ENCODE results near the gene AJAP1. TPM values are rescaled to one million over a fixed set of nuclear protein-coding genes. Genes with fewer than 3 reads are reported as not detected.

The AJAP1 gene
- total RNA-seq, 5 donors from 2014 or later (not counting 1 experiment from before 2014, with no cell fraction given), result 0.44 to 4.4 (median 0.61) TPM

DNA sequence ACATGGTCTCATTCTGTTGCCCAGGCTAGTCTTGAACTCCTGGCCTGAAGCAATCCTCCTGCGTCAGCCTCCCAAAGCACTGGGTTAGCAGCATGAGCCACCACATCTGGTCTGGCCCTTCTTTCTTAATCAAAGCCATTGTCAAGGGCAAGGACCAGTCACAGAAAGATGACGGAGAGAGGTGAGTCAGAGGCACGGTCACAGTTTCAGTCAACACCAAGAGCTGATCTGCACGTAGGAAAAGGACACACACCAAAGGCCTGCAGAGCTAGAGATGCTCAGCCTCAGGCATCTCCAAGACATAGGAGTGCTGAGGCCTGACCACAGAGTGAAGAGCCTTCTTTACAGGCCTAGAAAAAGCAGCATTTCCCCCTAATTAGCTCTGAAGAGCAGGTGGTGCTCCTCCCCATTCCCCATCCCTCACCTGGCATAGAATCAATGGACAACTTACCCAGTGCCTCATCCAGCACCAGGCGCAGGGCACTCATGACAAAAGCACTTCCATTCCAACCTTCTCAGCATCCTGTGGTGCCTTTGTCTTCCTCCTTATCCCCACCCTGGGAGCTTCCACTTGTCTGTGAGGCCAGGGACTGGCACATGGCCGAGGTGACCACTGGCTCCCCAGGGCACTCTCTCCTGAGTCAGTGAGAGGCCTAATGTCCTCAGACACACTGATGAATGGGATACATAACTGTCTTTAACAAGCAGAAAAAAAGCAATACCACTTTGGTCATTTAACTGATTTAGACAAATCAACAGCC is 139.8 kb downstream of the AJAP1 start:
- Histone ChIP-seq H3K36me3 (ENCODE audit: control insufficient read depth in 2 of 2, extremely low read depth in 1 of 2, insufficient read depth in 1 of 2, low read length in 1 of 2) (no peaks in the 10 kb centered on the region), H3K27ac (ENCODE audit: low read length) (no peak overlapping the region), H3K4me3 (ENCODE audit: control insufficient read depth in 1 of 2, extremely low read depth in 1 of 2, low read length in 1 of 2) (no peak overlapping the region), H3K4me1 (ENCODE audit: control insufficient read depth in 1 of 2, extremely low read depth in 1 of 2, insufficient read depth in 2 of 2, low read length in 2 of 2) (no peaks in the 10 kb centered on the region), H3K27me3 (replicated peaks in 1 of 2; ENCODE audit: control insufficient read depth in 2 of 2, extremely low read depth in 1 of 2, insufficient read depth in 2 of 2, low read length in 1 of 2) (peaks cover 0 to 2% of the 10 kb centered on the region in 2 experiments), H3K9me3 (no peaks in the 10 kb centered on the region)
- DNase-seq (no peak), ATAC-seq (replicated peaks in 1 of 4) (no peak)
- peaks cover 0 to 11% of the 10 kb centered on the region in 2 donors for H3K27me3 Mint-ChIP-seq
- 74% methylated on average over 6 of the region's 6 CpGs for WGBS (ENCODE audit: insufficient coverage)
- H3K36me3 Mint-ChIP-seq, result no peaks in the 10 kb centered on the region
- no peaks in the 10 kb centered on the region for H3K4me1 Mint-ChIP-seq
- no peaks in the 10 kb centered on the region for H3K9me3 Mint-ChIP-seq
- ChIA-PET CTCF (no interaction called here), POLR2A (no interaction called here)
- H3K27ac Mint-ChIP-seq, result no peak overlapping the region
- H3K4me3 Mint-ChIP-seq, result no peak overlapping the region

- no peaks in the 10 kb centered on the region for H3K9me3 ChIP-seq
- no peak overlapping the region for H3K4me3 ChIP-seq (ENCODE audit: control insufficient read depth in 1 of 2, extremely low read depth in 1 of 2, low read length in 1 of 2)
- WGBS (ENCODE audit: insufficient coverage), result 54% methylated on average over 6 of the region's 11 CpGs
- ChIA-PET POLR2A (no interaction called here), CTCF (interaction anchor here in 1 of 2 donors (0.5 kb wide), 1 partner anchor 571 kb away, joined by 3 read pairs; no protein-coding TSS in a partner anchor)
- ATAC-seq (replicated peaks in 1 of 4) (no peak), DNase-seq (no peak)
- H3K27ac Mint-ChIP-seq, result no peak overlapping the region
- no peaks in the 10 kb centered on the region for H3K4me1 Mint-ChIP-seq
- H3K4me3 Mint-ChIP-seq, result no peak overlapping the region
- H3K36me3 Mint-ChIP-seq, result no peaks in the 10 kb centered on the region
- H3K27me3 Mint-ChIP-seq, result peaks cover 14 to 23% of the 10 kb centered on the region in 2 donors
- peaks cover 0 to 13% of the 10 kb centered on the region in 2 experiments for H3K27me3 ChIP-seq (replicated peaks in 1 of 2; ENCODE audit: control insufficient read depth in 2 of 2, extremely low read depth in 1 of 2, insufficient read depth in 2 of 2, low read length in 1 of 2)
- no peaks in the 10 kb centered on the region for H3K9me3 Mint-ChIP-seq
- H3K36me3 ChIP-seq (ENCODE audit: control insufficient read depth in 2 of 2, extremely low read depth in 1 of 2, insufficient read depth in 1 of 2, low read length in 1 of 2), result no peaks in the 10 kb centered on the region
- H3K4me1 ChIP-seq (ENCODE audit: control insufficient read depth in 1 of 2, extremely low read depth in 1 of 2, insufficient read depth in 2 of 2, low read length in 2 of 2), result no peaks in the 10 kb centered on the region
- H3K27ac ChIP-seq (ENCODE audit: low read length), result no peak overlapping the region
These were observed 142.0 kb downstream of the AJAP1 start for GRCh38 chr1:4796161-4797015.

DNA sequence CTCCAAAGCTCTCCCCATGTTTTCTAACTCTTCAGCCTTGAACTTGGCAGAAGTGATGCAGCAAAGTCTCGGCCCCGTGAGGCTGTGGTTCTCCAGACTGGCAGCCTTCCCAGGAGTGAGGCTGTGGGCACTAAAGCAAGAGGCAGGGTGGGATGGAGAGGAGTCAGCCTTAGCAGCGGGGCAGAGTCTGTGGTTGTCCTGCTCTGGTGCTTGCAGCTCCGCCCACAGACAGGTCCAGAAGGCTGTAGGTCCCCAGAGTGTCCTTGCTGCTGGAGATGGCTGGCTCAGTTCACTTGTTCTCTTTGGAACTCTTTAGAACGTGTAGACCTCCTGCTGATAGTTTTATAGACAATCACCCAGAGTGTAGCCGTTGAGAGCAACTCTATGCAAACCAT is 142.6 kb downstream of the AJAP1 start:
- DNase-seq (no peak), ATAC-seq (replicated peaks in 1 of 4) (no peak)
- no peak overlapping the region for H3K27ac Mint-ChIP-seq
- Histone ChIP-seq H3K9me3 (no peaks in the 10 kb centered on the region), H3K27me3 (replicated peaks in 1 of 2; ENCODE audit: control insufficient read depth in 2 of 2, extremely low read depth in 1 of 2, insufficient read depth in 2 of 2, low read length in 1 of 2) (peaks cover 0 to 19% of the 10 kb centered on the region in 2 experiments), H3K4me1 (ENCODE audit: control insufficient read depth in 1 of 2, extremely low read depth in 1 of 2, insufficient read depth in 2 of 2, low read length in 2 of 2) (no peaks in the 10 kb centered on the region), H3K36me3 (ENCODE audit: control insufficient read depth in 2 of 2, extremely low read depth in 1 of 2, insufficient read depth in 1 of 2, low read length in 1 of 2) (no peaks in the 10 kb centered on the region), H3K4me3 (ENCODE audit: control insufficient read depth in 1 of 2, extremely low read depth in 1 of 2, low read length in 1 of 2) (no peak overlapping the region), H3K27ac (ENCODE audit: low read length) (no peak overlapping the region)
- no peaks in the 10 kb centered on the region for H3K4me1 Mint-ChIP-seq
- peaks cover 15 to 26% of the 10 kb centered on the region in 2 donors for H3K27me3 Mint-ChIP-seq
- ChIA-PET POLR2A (no interaction called here), CTCF (no interaction called here)
- H3K9me3 Mint-ChIP-seq, result no peaks in the 10 kb centered on the region
- no peak overlapping the region for H3K4me3 Mint-ChIP-seq
- no peaks in the 10 kb centered on the region for H3K36me3 Mint-ChIP-seq
- 52% methylated on average over 3 of the region's 6 CpGs for WGBS (ENCODE audit: insufficient coverage)

- ChIA-PET POLR2A (no interaction called here), CTCF (no interaction called here)
- ATAC-seq (replicated peaks in 1 of 4) (no peak), DNase-seq (no peak)
- Histone ChIP-seq H3K36me3 (ENCODE audit: control insufficient read depth in 2 of 2, extremely low read depth in 1 of 2, insufficient read depth in 1 of 2, low read length in 1 of 2) (no peaks in the 10 kb centered on the region), H3K27ac (ENCODE audit: low read length) (no peak overlapping the region), H3K27me3 (replicated peaks in 1 of 2; ENCODE audit: control insufficient read depth in 2 of 2, extremely low read depth in 1 of 2, insufficient read depth in 2 of 2, low read length in 1 of 2) (peaks cover 0 to 19% of the 10 kb centered on the region in 2 experiments), H3K4me1 (ENCODE audit: control insufficient read depth in 1 of 2, extremely low read depth in 1 of 2, insufficient read depth in 2 of 2, low read length in 2 of 2) (no peaks in the 10 kb centered on the region), H3K4me3 (ENCODE audit: control insufficient read depth in 1 of 2, extremely low read depth in 1 of 2, low read length in 1 of 2) (no peak overlapping the region), H3K9me3 (no peaks in the 10 kb centered on the region)
- no peaks in the 10 kb centered on the region for H3K9me3 Mint-ChIP-seq
- H3K27me3 Mint-ChIP-seq, result peaks cover 16 to 26% of the 10 kb centered on the region in 2 donors
- no peaks in the 10 kb centered on the region for H3K4me1 Mint-ChIP-seq
- WGBS (ENCODE audit: insufficient coverage), result 70% methylated on average over 5 of the region's 5 CpGs
- no peaks in the 10 kb centered on the region for H3K36me3 Mint-ChIP-seq
- H3K4me3 Mint-ChIP-seq, result no peak overlapping the region
- H3K27ac Mint-ChIP-seq, result no peak overlapping the region
These were observed 143.0 kb downstream of the AJAP1 start for GRCh38 chr1:4797429-4797828.

- H3K27me3 ChIP-seq (replicated peaks in 1 of 2; ENCODE audit: control insufficient read depth in 2 of 2, extremely low read depth in 1 of 2, insufficient read depth in 2 of 2, low read length in 1 of 2), result peaks cover 0 to 19% of the 10 kb centered on the region in 2 experiments
- WGBS (ENCODE audit: insufficient coverage), result 77% methylated on average over 13 of the region's 14 CpGs
- H3K9me3 Mint-ChIP-seq, result peaks cover 0 to 8% (median 0%) of the 10 kb centered on the region in 3 donors
These were observed 146.9 kb downstream of the AJAP1 start for GRCh38 chr1:4801192-4801924.

DNA sequence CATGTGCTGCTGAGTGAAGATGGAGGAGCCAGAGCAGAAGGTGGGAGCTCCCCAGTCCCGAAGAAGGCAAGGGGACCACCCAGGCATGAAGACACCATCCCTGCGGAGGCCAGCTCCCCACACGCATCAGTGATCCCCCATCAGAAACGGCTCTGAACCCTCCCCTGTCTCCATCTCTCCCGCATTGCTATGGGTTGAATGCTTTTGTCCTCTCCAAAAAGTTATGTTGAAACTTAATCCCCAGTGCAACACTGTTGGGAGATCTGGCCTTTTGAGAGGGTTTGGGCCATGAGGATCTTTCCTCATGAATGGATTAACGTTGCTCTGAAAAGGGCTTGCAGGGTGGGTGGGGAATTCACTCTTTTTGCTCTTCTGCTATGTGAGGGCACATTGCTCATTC is 147.6 kb downstream of the AJAP1 start:
- POLR2A ChIA-PET, result no interaction called here
- no peaks in the 10 kb centered on the region for H3K36me3 Mint-ChIP-seq
- no peaks in the 10 kb centered on the region for H3K4me1 ChIP-seq (ENCODE audit: control insufficient read depth in 1 of 2, extremely low read depth in 1 of 2, insufficient read depth in 2 of 2, low read length in 2 of 2)
- no peak overlapping the region for H3K4me3 ChIP-seq (ENCODE audit: control insufficient read depth in 1 of 2, extremely low read depth in 1 of 2, low read length in 1 of 2)
- WGBS (ENCODE audit: insufficient coverage), result 60% methylated on average over 1 of the region's 6 CpGs
- H3K27ac Mint-ChIP-seq, result no peak overlapping the region
- no peak for ATAC-seq (replicated peaks in 1 of 4)
- no peaks in the 10 kb centered on the region for H3K36me3 ChIP-seq (ENCODE audit: control insufficient read depth in 2 of 2, extremely low read depth in 1 of 2, insufficient read depth in 1 of 2, low read length in 1 of 2)
- CTCF ChIA-PET, result no interaction called here
- DNase-seq, result no peak
- no peak overlapping the region for H3K4me3 Mint-ChIP-seq
- H3K9me3 ChIP-seq, result no peaks in the 10 kb centered on the region
- H3K27me3 Mint-ChIP-seq, result peaks cover 32% of the 10 kb centered on the region in 2 donors
- no peaks in the 10 kb centered on the region for H3K4me1 Mint-ChIP-seq
- H3K27ac ChIP-seq (ENCODE audit: low read length), result no peak overlapping the region
- peaks cover 0 to 11% (median 2%) of the 10 kb centered on the region in 3 donors for H3K9me3 Mint-ChIP-seq
- peaks cover 0 to 19% of the 10 kb centered on the region in 2 experiments for H3K27me3 ChIP-seq (replicated peaks in 1 of 2; ENCODE audit: control insufficient read depth in 2 of 2, extremely low read depth in 1 of 2, insufficient read depth in 2 of 2, low read length in 1 of 2)

More at GRCh38 chr1:4801192-4801924, 146.9 kb downstream of the AJAP1 start:
- Mint-ChIP-seq H3K4me1 (no peaks in the 10 kb centered on the region), H3K27me3 (peaks cover 32% of the 10 kb centered on the region in 2 donors), H3K36me3 (no peaks in the 10 kb centered on the region), H3K27ac (no peak overlapping the region), H3K4me3 (no peak overlapping the region)
- ChIA-PET CTCF (no interaction called here), POLR2A (no interaction called here)
- Histone ChIP-seq H3K4me3 (ENCODE audit: control insufficient read depth in 1 of 2, extremely low read depth in 1 of 2, low read length in 1 of 2) (no peak overlapping the region), H3K36me3 (ENCODE audit: control insufficient read depth in 2 of 2, extremely low read depth in 1 of 2, insufficient read depth in 1 of 2, low read length in 1 of 2) (no peaks in the 10 kb centered on the region), H3K9me3 (no peaks in the 10 kb centered on the region), H3K27ac (ENCODE audit: low read length) (no peak overlapping the region), H3K4me1 (ENCODE audit: control insufficient read depth in 1 of 2, extremely low read depth in 1 of 2, insufficient read depth in 2 of 2, low read length in 2 of 2) (no peaks in the 10 kb centered on the region)
- DNase-seq (no peak), ATAC-seq (replicated peaks in 1 of 4) (no peak)

All from T-cell (primary cell).